Bronchial epithelial cell (primary cell): ENCODE measurements around the gene RFX5. TPM values are rescaled to one million over a fixed set of nuclear protein-coding genes. Genes with fewer than 3 reads are reported as not detected.
A peak's percentile ranks its signal among the peaks of the same experiment; 100 is the strongest.

Experiments
- DNase-seq: peaks from one replicate; pipeline ENCODE4 v3.0.0-alpha.2; 2010; ENCODE audit warnings: low read depth
- FAIRE-seq: peaks from 2 replicates; lab custom pipeline; 2011; peaks lifted over from hg19 to GRCh38; lab: Jason Lieb, UNC
- H3K27me3 ChIP-seq: 2 replicates; pipeline ENCODE4 v1.5.1; 2011; ENCODE audit warnings: low read length; ENCODE audit not compliant: control insufficient read depth, insufficient read depth
- H3K36me3 ChIP-seq: 2 replicates; pipeline ENCODE4 v1.5.1; 2011; ENCODE audit warnings: low read length; ENCODE audit not compliant: control insufficient read depth, insufficient read depth
- H3K4me3 ChIP-seq: 2 replicates; pipeline ENCODE4 v1.5.1; 2011; ENCODE audit warnings: mild to moderate bottlenecking, low read depth, low read length, control low read depth
- CTCF ChIP-seq: IDR thresholded peaks from 2 replicates; pipeline ENCODE4 v1.5.1; 2011; ENCODE audit warnings: mild to moderate bottlenecking, moderate library complexity, low read length, control low read depth, inconsistent platforms; ENCODE audit not compliant: insufficient read depth, severe bottlenecking
- total RNA-seq: library from RNA; depleted of rRNA; stranded (reverse); fragments of >200 nt; gene quantifications from 2 replicates; pipeline ENCODE4 v1.2.1, GENCODE V29; 2014

Gene RFX5
- total RNA-seq, 1 donor from 2014 or later, result 16.6 TPM

- no peak overlapping the region for H3K4me3 ChIP-seq
- peak; percentile 58 for TF ChIP-seq CTCF
- H3K27me3 ChIP-seq, result no peaks in the 10 kb centered on the region
- DNase-seq (peak; percentile 74), FAIRE-seq (no peak)
- H3K36me3 ChIP-seq, result peaks cover 17% of the 10 kb centered on the region
These were observed 5.9 kb downstream of the RFX5 start for GRCh38 chr1:151340870-151341754.

GRCh38 chr1:151336556-151336955 lies 10.5 kb downstream of the RFX5 start:
- Histone ChIP-seq H3K4me3 (no peak overlapping the region), H3K36me3 (no peaks in the 10 kb centered on the region), H3K27me3 (no peaks in the 10 kb centered on the region)
- no peak for TF ChIP-seq CTCF
- DNase-seq, result no peak
- no peak for FAIRE-seq

- FAIRE-seq, result no peak
- Histone ChIP-seq H3K4me3 (no peak overlapping the region), H3K27me3 (no peaks in the 10 kb centered on the region), H3K36me3 (no peaks in the 10 kb centered on the region)
- no peak for TF ChIP-seq CTCF
- DNase-seq, result no peak
These were observed 12.2 kb downstream of the RFX5 start for GRCh38 chr1:151334822-151335221.

- Histone ChIP-seq H3K4me3 (peak overlapping the region; percentile 83), H3K36me3 (peaks cover 7% of the 10 kb centered on the region), H3K27me3 (no peaks in the 10 kb centered on the region)
- no peak for DNase-seq
- no peak for TF ChIP-seq CTCF
- FAIRE-seq, result no peak
These were observed 19.0 kb downstream of the RFX5 start for GRCh38 chr1:151327903-151328674.

GRCh38 chr1:151327223-151327902 lies 19.7 kb downstream of the RFX5 start, which contains the start of gene PI4KB:
Gene PI4KB (minus strand): TSS chr1:151327416. CDS start chr1:151316481, 10,935 bp downstream.
- no peaks in the 10 kb centered on the region for H3K27me3 ChIP-seq
- TF ChIP-seq CTCF, result no peak
- peak; percentile 96 for DNase-seq
- peaks cover 8% of the 10 kb centered on the region for H3K36me3 ChIP-seq
- H3K4me3 ChIP-seq, result peak within 1 kb of the TSS; percentile 83
- FAIRE-seq, result no peak
